HEK293 (cell line): ENCODE measurements around the gene KBTBD3.

Experiments
- FEZF1 ChIP-seq: fragments of 450-650 bp; formaldehyde crosslinking; IDR thresholded peaks from 2 replicates; pipeline ENCODE4 v1.5.1; 2016; ENCODE audit warnings: missing biosample characterization, missing genetic modification characterization
- GLIS1 ChIP-seq: fragments of 450-650 bp; formaldehyde crosslinking; IDR thresholded peaks from 2 replicates; pipeline ENCODE4 v1.5.1; 2016; ENCODE audit warnings: missing biosample characterization, missing genetic modification characterization
- HOXC10 ChIP-seq: sonication (generic); formaldehyde crosslinking; IDR thresholded peaks from 2 replicates; pipeline ENCODE4 v1.8.1; 2023; ENCODE audit warnings: mild to moderate bottlenecking, missing genetic modification reagents
- MEIS1 ChIP-seq: sonication (generic); formaldehyde crosslinking; IDR thresholded peaks from 2 replicates; pipeline ENCODE4 v1.8.1; 2022; ENCODE audit warnings: missing genetic modification reagents, mild to moderate bottlenecking, borderline replicate concordance
- OSR2 ChIP-seq: fragments of 450-650 bp; formaldehyde crosslinking; IDR thresholded peaks from 2 replicates; pipeline ENCODE4 v1.5.1; 2016; ENCODE audit warnings: missing biosample characterization, missing genetic modification characterization
- PRDM10 ChIP-seq: fragments of 450-650 bp; formaldehyde crosslinking; IDR thresholded peaks from 2 replicates; pipeline ENCODE4 v1.5.1; 2016; ENCODE audit warnings: missing biosample characterization, missing genetic modification characterization
- SP2 ChIP-seq: fragments of 450-650 bp; formaldehyde crosslinking; IDR thresholded peaks from 2 replicates; pipeline ENCODE4 v1.5.1; 2016; ENCODE audit warnings: missing biosample characterization, missing genetic modification characterization
- SP7 ChIP-seq: fragments of 450-650 bp; formaldehyde crosslinking; IDR thresholded peaks from 2 replicates; pipeline ENCODE4 v1.5.1; 2016; ENCODE audit warnings: missing biosample characterization, missing genetic modification characterization
- TCF7L2 ChIP-seq: IDR thresholded peaks from 2 replicates; pipeline ENCODE4 v1.6.1; 2011; ENCODE audit warnings: low read depth, mild to moderate bottlenecking, inconsistent platforms, low read length, moderate library complexity, borderline replicate concordance
- ZFHX2 ChIP-seq: fragments of 450-650 bp; formaldehyde crosslinking; conservative IDR thresholded peaks from 2 replicates; pipeline ENCODE4 v1.5.1; 2016; ENCODE audit warnings: missing biosample characterization, missing genetic modification characterization
- ZNF112 ChIP-seq: fragments of 450-650 bp; formaldehyde crosslinking; IDR thresholded peaks from 2 replicates; pipeline ENCODE4 v1.5.0; 2017; ENCODE audit warnings: missing biosample characterization, missing genetic modification characterization
- ZNF2 ChIP-seq: fragments of 450-650 bp; formaldehyde crosslinking; IDR thresholded peaks from 2 replicates; pipeline ENCODE4 v1.5.1; 2016; ENCODE audit warnings: missing biosample characterization, missing genetic modification characterization
- ZNF221 ChIP-seq: fragments of 450-650 bp; formaldehyde crosslinking; IDR thresholded peaks from 2 replicates; pipeline ENCODE4 v1.5.1; 2017; ENCODE audit warnings: missing biosample characterization, missing genetic modification characterization, borderline replicate concordance
- ZNF292 ChIP-seq: fragments of 450-650 bp; formaldehyde crosslinking; IDR thresholded peaks from 2 replicates; pipeline ENCODE4 v1.5.1; 2016; ENCODE audit warnings: low read depth, missing biosample characterization, missing genetic modification characterization, borderline replicate concordance
- ZNF350 ChIP-seq: fragments of 450-650 bp; formaldehyde crosslinking; IDR thresholded peaks from 2 replicates; pipeline ENCODE4 v1.5.0; 2017; ENCODE audit warnings: missing biosample characterization, mild to moderate bottlenecking, missing genetic modification characterization
- ZNF37A ChIP-seq: fragments of 450-650 bp; IDR thresholded peaks from 2 replicates; pipeline ENCODE4 v1.5.1; 2018; ENCODE audit warnings: missing biosample characterization, missing genetic modification characterization
- ZNF394 ChIP-seq: fragments of 450-650 bp; formaldehyde crosslinking; IDR thresholded peaks from 2 replicates; pipeline ENCODE4 v1.5.1; 2016; ENCODE audit warnings: missing biosample characterization, missing genetic modification characterization, mild to moderate bottlenecking, moderate library complexity, borderline replicate concordance
- ZNF624 ChIP-seq: fragments of 450-650 bp; formaldehyde crosslinking; IDR thresholded peaks from 2 replicates; pipeline ENCODE4 v1.5.1; 2017; ENCODE audit warnings: missing biosample characterization, missing genetic modification characterization
- ZNF785 ChIP-seq: fragments of 450-650 bp; formaldehyde crosslinking; IDR thresholded peaks from 2 replicates; pipeline ENCODE4 v1.5.1; 2016; ENCODE audit warnings: missing biosample characterization, missing genetic modification characterization
- ZNF830 ChIP-seq: fragments of 450-650 bp; IDR thresholded peaks from 2 replicates; pipeline ENCODE4 v1.5.0; 2018; ENCODE audit warnings: missing biosample characterization, missing genetic modification characterization, low read depth, mild to moderate bottlenecking, moderate library complexity
- TF ChIP-seq, protein P1 (sequence below): fragments of 450-650 bp; formaldehyde crosslinking; IDR thresholded peaks from 2 replicates; pipeline ENCODE4 v1.5.0; 2017; ENCODE audit warnings: missing biosample characterization, missing genetic modification characterization, borderline replicate concordance
- TF ChIP-seq, protein P2 (sequence below): fragments of 450-650 bp; formaldehyde crosslinking; optimal IDR thresholded peaks from 2 replicates; pipeline ENCODE3; 2016; ENCODE audit warnings: missing biosample characterization, mild to moderate bottlenecking, missing genetic modification characterization
- TF ChIP-seq, protein P3 (sequence below): fragments of 450-650 bp; formaldehyde crosslinking; IDR thresholded peaks from 2 replicates; pipeline ENCODE4 v1.5.1; 2016; ENCODE audit warnings: missing biosample characterization, missing genetic modification characterization
- TF ChIP-seq, protein P4 (sequence below): fragments of 450-650 bp; formaldehyde crosslinking; IDR thresholded peaks from 2 replicates; pipeline ENCODE4 v1.5.1; 2016; ENCODE audit warnings: missing biosample characterization, missing genetic modification characterization, borderline replicate concordance

KBTBD3 gene

DNA sequence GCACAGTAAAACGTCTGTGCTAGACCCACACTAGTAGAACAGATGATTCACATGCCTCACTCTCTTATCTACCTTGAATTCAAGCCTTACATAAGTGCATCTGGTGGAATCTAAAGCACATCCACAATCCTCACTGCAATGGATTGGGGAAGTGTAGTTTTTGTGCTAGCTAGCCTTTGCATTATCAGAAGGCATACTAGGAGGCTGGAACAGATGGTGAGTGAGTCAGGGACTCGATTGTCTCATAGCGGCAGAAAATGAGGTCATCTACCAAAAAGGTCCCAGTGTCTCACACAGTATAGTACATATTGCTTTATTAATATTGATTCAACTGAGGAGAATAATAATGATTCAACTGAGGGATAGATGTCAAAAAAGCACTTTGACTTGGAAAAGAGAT, 64.4 kb downstream of the KBTBD3 start (continued):
- TF ChIP-seq, protein P1, sequence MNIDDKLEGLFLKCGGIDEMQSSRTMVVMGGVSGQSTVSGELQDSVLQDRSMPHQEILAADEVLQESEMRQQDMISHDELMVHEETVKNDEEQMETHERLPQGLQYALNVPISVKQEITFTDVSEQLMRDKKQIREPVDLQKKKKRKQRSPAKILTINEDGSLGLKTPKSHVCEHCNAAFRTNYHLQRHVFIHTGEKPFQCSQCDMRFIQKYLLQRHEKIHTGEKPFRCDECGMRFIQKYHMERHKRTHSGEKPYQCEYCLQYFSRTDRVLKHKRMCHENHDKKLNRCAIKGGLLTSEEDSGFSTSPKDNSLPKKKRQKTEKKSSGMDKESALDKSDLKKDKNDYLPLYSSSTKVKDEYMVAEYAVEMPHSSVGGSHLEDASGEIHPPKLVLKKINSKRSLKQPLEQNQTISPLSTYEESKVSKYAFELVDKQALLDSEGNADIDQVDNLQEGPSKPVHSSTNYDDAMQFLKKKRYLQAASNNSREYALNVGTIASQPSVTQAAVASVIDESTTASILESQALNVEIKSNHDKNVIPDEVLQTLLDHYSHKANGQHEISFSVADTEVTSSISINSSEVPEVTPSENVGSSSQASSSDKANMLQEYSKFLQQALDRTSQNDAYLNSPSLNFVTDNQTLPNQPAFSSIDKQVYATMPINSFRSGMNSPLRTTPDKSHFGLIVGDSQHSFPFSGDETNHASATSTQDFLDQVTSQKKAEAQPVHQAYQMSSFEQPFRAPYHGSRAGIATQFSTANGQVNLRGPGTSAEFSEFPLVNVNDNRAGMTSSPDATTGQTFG (tag by site-specific recombination): no peak
- TF ChIP-seq, protein P2, sequence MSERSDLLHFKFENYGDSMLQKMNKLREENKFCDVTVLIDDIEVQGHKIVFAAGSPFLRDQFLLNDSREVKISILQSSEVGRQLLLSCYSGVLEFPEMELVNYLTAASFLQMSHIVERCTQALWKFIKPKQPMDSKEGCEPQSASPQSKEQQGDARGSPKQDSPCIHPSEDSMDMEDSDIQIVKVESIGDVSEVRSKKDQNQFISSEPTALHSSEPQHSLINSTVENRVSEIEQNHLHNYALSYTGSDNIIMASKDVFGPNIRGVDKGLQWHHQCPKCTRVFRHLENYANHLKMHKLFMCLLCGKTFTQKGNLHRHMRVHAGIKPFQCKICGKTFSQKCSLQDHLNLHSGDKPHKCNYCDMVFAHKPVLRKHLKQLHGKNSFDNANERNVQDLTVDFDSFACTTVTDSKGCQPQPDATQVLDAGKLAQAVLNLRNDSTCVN: no peak
- no peak for TF ChIP-seq ZNF394 (tag by site-specific recombination)
- TF ChIP-seq ZNF37A (tag by site-specific recombination): no peak
- TF ChIP-seq PRDM10: no peak
- TF ChIP-seq ZNF292 (tag by site-specific recombination): no peak
- TF ChIP-seq ZNF112 (tag by site-specific recombination): no peak
- TF ChIP-seq FEZF1: no peak
- TF ChIP-seq SP2 (tag by site-specific recombination): no peak
- TF ChIP-seq HOXC10 (CRISPR knock-in tag): no peak
- no peak for TF ChIP-seq ZNF2 (tag by site-specific recombination)
- no peak for TF ChIP-seq ZFHX2 (tag by site-specific recombination)
- TF ChIP-seq ZNF624 (tag by site-specific recombination): no peak
- TF ChIP-seq MEIS1 (CRISPR knock-in tag): no peak
- TF ChIP-seq ZNF221 (tag by site-specific recombination): no peak
- TF ChIP-seq TCF7L2: no peak
- TF ChIP-seq GLIS1: no peak
- TF ChIP-seq ZNF350 (tag by site-specific recombination): no peak
- no peak for TF ChIP-seq ZNF830
- peak; percentile 56; the same call in 1 of the 2 replicates for TF ChIP-seq SP7
- no peak for TF ChIP-seq OSR2 (tag by site-specific recombination)
- TF ChIP-seq, protein P3, sequence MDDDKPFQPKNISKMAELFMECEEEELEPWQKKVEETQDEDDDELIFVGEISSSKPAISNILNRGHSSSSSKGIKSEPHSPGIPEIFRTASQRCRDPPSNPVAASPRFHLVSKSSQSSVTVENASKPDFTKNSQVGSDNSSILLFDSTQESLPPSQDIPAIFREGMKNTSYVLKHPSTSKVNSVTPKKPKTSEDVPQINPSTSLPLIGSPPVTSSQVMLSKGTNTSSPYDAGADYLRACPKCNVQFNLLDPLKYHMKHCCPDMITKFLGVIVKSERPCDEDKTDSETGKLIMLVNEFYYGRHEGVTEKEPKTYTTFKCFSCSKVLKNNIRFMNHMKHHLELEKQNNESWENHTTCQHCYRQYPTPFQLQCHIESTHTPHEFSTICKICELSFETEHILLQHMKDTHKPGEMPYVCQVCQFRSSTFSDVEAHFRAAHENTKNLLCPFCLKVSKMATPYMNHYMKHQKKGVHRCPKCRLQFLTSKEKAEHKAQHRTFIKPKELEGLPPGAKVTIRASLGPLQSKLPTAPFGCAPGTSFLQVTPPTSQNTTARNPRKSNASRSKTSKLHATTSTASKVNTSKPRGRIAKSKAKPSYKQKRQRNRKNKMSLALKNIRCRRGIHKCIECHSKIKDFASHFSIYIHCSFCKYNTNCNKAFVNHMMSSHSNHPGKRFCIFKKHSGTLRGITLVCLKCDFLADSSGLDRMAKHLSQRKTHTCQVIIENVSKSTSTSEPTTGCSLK (tag by site-specific recombination): no peak
- no peak for TF ChIP-seq ZNF785
- TF ChIP-seq, protein P4, sequence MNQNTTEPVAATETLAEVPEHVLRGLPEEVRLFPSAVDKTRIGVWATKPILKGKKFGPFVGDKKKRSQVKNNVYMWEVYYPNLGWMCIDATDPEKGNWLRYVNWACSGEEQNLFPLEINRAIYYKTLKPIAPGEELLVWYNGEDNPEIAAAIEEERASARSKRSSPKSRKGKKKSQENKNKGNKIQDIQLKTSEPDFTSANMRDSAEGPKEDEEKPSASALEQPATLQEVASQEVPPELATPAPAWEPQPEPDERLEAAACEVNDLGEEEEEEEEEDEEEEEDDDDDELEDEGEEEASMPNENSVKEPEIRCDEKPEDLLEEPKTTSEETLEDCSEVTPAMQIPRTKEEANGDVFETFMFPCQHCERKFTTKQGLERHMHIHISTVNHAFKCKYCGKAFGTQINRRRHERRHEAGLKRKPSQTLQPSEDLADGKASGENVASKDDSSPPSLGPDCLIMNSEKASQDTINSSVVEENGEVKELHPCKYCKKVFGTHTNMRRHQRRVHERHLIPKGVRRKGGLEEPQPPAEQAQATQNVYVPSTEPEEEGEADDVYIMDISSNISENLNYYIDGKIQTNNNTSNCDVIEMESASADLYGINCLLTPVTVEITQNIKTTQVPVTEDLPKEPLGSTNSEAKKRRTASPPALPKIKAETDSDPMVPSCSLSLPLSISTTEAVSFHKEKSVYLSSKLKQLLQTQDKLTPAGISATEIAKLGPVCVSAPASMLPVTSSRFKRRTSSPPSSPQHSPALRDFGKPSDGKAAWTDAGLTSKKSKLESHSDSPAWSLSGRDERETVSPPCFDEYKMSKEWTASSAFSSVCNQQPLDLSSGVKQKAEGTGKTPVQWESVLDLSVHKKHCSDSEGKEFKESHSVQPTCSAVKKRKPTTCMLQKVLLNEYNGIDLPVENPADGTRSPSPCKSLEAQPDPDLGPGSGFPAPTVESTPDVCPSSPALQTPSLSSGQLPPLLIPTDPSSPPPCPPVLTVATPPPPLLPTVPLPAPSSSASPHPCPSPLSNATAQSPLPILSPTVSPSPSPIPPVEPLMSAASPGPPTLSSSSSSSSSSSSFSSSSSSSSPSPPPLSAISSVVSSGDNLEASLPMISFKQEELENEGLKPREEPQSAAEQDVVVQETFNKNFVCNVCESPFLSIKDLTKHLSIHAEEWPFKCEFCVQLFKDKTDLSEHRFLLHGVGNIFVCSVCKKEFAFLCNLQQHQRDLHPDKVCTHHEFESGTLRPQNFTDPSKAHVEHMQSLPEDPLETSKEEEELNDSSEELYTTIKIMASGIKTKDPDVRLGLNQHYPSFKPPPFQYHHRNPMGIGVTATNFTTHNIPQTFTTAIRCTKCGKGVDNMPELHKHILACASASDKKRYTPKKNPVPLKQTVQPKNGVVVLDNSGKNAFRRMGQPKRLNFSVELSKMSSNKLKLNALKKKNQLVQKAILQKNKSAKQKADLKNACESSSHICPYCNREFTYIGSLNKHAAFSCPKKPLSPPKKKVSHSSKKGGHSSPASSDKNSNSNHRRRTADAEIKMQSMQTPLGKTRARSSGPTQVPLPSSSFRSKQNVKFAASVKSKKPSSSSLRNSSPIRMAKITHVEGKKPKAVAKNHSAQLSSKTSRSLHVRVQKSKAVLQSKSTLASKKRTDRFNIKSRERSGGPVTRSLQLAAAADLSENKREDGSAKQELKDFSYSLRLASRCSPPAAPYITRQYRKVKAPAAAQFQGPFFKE (tag by site-specific recombination): no peak
